GM21786 (cell line): ENCODE measurements around the gene QARS1.

ENCODE experiments used
- ATAC-seq: cut with Tn5 transposase; IDR thresholded peaks from one replicate; pipeline ENCODE4 v1.9.1; 2021; ENCODE audit not compliant: unreplicated experiment

Gene QARS1

GRCh38 chr3:49054344-49054862 is 50.2 kb downstream of the QARS1 start:
- ATAC-seq = no peak

- ATAC-seq = no peak
Observed at GRCh38 chr3:49053543-49053942, 51.0 kb downstream of the QARS1 start.
